A549 treated with CpdA at 1 μM for 4 hours (cell line): ENCODE measurements around the gene METTL21C. TPM values are rescaled to one million over a fixed set of nuclear protein-coding genes. Genes with fewer than 3 reads are reported as not detected.

Experiments used
- total RNA-seq: library from RNA; stranded (reverse); fragments of 200-300 nt; extraction: Qiagen RNA extraction; gene quantifications from 5 replicates; pipeline ENCODE4 v1.2.3, GENCODE V29; 2022; ENCODE audit warnings: low read depth

Gene METTL21C
- not detected in 5 replicates for total RNA-seq

GRCh38 chr13:102694937-102695336 lies at the start of gene METTL21C:
METTL21C (minus strand) TSS chr13:102695044; CDS start chr13:102694498, 546 bp downstream.

Other genes with a start within 250 kb of the METTL21C start
- gene TPP2, start 98.1 kb downstream of the METTL21C start, total RNA-seq: 15.3 to 20.1 TPM (median 18.7 TPM) in 5 replicates
- gene TEX30, start 78.7 kb upstream of the METTL21C start, total RNA-seq: 13.2 to 16.2 TPM (median 14.9 TPM) in 5 replicates
- 5.9 to 7.7 TPM (median 6.9 TPM) in 5 replicates for gene POGLUT2, start 103.9 kb upstream of the METTL21C start, total RNA-seq
- gene BIVM, start 104.1 kb upstream of the METTL21C start, total RNA-seq: 3.5 to 5.4 TPM (median 4.2 TPM) in 5 replicates
- gene ERCC5, start 151.0 kb upstream of the METTL21C start, total RNA-seq: 14.7 to 24.0 TPM (median 17.3 TPM) in 5 replicates